ENCODE measurements around the gene CACNB3.

DNA sequence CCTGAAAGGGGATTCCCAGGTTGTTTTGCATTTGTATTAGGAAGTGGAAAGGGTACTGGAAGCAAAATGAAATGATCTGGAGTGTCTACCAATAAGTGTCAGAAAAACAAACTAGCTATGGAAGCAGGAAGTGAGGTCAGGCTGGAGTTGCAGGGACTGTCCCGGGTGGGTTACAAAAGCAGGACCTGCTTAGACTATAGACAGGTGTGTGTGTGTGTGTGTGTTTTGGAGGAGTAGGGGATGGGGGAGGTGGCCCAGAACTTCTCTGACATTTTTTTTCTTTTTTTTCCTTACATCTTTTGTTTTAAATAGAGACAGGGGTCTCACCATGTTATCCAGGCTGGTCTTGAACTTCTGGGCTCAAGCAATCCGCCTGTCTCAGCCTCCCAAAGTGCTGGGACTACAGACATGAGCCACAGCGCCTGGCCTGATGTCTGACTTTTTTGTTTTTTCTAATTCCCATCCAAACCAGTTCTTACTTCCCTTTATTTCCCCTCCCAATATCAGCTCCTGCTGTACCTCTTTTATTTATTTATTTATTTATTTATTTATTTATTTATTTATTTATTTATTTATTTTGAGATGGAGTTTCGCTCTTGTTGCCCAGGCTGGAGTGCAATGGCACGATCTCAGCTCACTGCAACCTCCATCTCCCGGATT lies 47.9 kb downstream of the CACNB3 start:
- TF ChIP-seq, protein P1, sequence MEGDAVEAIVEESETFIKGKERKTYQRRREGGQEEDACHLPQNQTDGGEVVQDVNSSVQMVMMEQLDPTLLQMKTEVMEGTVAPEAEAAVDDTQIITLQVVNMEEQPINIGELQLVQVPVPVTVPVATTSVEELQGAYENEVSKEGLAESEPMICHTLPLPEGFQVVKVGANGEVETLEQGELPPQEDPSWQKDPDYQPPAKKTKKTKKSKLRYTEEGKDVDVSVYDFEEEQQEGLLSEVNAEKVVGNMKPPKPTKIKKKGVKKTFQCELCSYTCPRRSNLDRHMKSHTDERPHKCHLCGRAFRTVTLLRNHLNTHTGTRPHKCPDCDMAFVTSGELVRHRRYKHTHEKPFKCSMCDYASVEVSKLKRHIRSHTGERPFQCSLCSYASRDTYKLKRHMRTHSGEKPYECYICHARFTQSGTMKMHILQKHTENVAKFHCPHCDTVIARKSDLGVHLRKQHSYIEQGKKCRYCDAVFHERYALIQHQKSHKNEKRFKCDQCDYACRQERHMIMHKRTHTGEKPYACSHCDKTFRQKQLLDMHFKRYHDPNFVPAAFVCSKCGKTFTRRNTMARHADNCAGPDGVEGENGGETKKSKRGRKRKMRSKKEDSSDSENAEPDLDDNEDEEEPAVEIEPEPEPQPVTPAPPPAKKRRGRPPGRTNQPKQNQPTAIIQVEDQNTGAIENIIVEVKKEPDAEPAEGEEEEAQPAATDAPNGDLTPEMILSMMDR (IDR thresholded peaks at IDR 0.05): no peak
- no peak for TF ChIP-seq POLR2A (IDR thresholded peaks at IDR 0.05)
